ACC112 (cell line): Measurements from ENCODE around the gene CDK5RAP1.
"Not testable (repeated sequence)": the region's sequence is repeated elsewhere in the genome, so short reads cannot be mapped to it uniquely, and the experiment has no call there.

Source experiments
- H2AFZ ChIP-seq: fragments of 200-600 bp; sonication (generic); one replicate; pipeline ENCODE4 v1.6.0; 2017; ENCODE audit warnings: antibody characterized with exemption, low read length; ENCODE audit not compliant: unreplicated experiment
- H3K27ac ChIP-seq: fragments of 200-600 bp; sonication (generic); 2 replicates; pipeline ENCODE4 v1.5.1; 2014; ENCODE audit warnings: low read depth, mild to moderate bottlenecking, antibody characterized with exemption, low read length, moderate library complexity
- H3K27me3 ChIP-seq: fragments of 200-600 bp; sonication (generic); 2 replicates; pipeline ENCODE4 v1.6.1; 2014; ENCODE audit warnings: mild to moderate bottlenecking, antibody characterized with exemption, low read length, moderate library complexity, mixed read lengths; ENCODE audit not compliant: insufficient read depth
- H3K36me3 ChIP-seq: fragments of 200-600 bp; sonication (generic); 2 replicates; pipeline ENCODE4 v1.6.1; 2016; ENCODE audit warnings: mild to moderate bottlenecking, antibody characterized with exemption, low read length, moderate library complexity, mixed read lengths; ENCODE audit not compliant: insufficient read depth
- H3K4me1 ChIP-seq: fragments of 200-600 bp; sonication (generic); one replicate; pipeline ENCODE4 v1.6.1; 2016; ENCODE audit warnings: low read length, mixed read lengths; ENCODE audit not compliant: insufficient read depth, unreplicated experiment, control insufficient read depth
- H3K4me3 ChIP-seq: fragments of 200-600 bp; sonication (generic); 2 replicates; pipeline ENCODE4 v1.5.1; 2014; ENCODE audit warnings: mild to moderate bottlenecking, low read depth, low read length
- H3K79me2 ChIP-seq: fragments of 200-600 bp; sonication (generic); one replicate; pipeline ENCODE4 v1.6.0; 2016; ENCODE audit warnings: low read length; ENCODE audit not compliant: control insufficient read depth, unreplicated experiment, insufficient read depth

Gene CDK5RAP1

DNA sequence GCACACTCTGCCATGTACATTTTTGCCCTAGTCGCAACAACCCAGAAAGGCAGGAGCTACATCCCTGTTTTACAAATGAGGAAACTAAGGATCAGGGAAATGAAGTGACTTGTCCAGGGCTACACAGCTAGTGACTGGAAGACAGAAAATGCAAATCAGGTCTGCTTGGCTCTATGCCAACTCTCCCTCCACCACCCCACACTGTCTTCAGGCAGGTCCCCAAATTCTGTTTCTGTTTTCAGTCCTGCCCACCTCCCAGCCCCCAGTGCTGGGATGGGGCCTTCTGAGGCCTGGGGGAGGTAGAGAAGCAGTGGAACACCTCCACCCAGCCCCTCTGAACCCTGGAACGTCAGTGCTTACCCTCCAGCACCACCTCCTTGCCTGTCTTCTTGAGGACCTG lies 37.2 kb upstream of the CDK5RAP1 start:
- Histone ChIP-seq H3K36me3 (no peaks in the 10 kb centered on the region), H2AFZ (no peak overlapping the region), H3K27ac (no peak overlapping the region), H3K27me3 (no peaks in the 10 kb centered on the region), H3K4me1 (peaks cover 15% of the 10 kb centered on the region), H3K79me2 (no peaks in the 10 kb centered on the region), H3K4me3 (no peak overlapping the region)

DNA sequence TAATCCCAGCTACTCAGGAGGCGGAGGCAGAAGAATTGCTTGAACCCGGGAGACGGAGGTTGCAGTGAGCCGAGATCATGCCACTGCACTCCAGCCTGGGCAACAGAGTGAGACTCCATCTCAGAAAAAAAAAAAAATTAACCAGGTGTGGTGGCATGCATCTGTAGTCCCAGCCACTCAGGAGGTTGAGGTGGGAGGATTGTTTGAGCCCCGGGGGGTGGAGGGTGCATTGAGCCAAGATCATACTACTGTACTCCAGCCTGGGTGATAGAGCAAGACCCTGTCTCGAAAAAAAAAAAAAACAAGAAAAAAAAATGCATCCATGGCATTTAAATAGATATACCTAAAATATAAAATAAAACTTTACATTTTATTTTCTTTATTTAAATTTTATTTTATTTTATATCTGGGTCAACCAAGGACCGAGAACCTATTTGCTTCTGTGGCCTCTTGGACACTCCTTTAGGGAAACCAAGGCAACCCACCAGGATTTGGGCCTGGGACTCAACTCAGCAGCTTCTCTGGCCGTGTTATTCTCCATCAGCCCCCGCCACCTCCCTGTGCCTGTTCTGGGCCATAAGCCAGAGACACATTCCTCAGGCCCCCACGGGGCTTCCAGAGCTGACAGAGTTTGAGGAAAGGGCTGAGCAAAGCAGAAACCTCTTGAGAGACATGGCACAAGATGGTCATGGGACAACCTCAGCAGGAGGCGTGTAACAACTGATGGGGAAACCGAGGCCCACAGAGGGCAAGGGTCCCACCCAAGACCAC lies 36.0 kb upstream of the CDK5RAP1 start:
- no peak overlapping the region for H3K4me3 ChIP-seq
- peaks cover 9% of the 10 kb centered on the region for H3K4me1 ChIP-seq
- no peak overlapping the region for H2AFZ ChIP-seq
- no peaks in the 10 kb centered on the region for H3K27me3 ChIP-seq
- H3K27ac ChIP-seq = no peak overlapping the region
- H3K79me2 ChIP-seq = no peaks in the 10 kb centered on the region
- no peaks in the 10 kb centered on the region for H3K36me3 ChIP-seq

DNA sequence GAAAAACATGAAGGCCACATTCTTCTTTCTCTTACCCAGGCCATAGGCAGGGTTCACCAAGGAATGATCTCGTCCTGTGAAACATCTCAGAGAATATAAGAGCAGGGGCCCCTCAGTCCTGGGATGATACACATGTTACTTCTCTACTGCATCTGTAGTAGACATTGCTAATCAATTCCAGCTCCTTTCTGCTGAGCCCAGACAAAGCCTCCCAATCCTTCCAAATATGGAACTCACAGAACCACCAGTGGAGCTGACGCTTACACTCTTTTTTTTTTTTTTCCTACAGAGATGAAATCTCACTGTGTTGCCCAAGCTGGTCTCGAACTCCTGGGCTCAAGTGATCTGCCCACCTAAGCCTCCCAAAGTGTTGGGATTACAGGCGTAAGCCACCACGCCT lies 33.1 kb upstream of the CDK5RAP1 start:
- Histone ChIP-seq H3K27ac (no peak overlapping the region), H3K4me3 (no peak overlapping the region), H3K27me3 (no peaks in the 10 kb centered on the region), H3K4me1 (peaks cover 9% of the 10 kb centered on the region), H3K79me2 (no peaks in the 10 kb centered on the region), H2AFZ (no peak overlapping the region), H3K36me3 (no peaks in the 10 kb centered on the region)

DNA sequence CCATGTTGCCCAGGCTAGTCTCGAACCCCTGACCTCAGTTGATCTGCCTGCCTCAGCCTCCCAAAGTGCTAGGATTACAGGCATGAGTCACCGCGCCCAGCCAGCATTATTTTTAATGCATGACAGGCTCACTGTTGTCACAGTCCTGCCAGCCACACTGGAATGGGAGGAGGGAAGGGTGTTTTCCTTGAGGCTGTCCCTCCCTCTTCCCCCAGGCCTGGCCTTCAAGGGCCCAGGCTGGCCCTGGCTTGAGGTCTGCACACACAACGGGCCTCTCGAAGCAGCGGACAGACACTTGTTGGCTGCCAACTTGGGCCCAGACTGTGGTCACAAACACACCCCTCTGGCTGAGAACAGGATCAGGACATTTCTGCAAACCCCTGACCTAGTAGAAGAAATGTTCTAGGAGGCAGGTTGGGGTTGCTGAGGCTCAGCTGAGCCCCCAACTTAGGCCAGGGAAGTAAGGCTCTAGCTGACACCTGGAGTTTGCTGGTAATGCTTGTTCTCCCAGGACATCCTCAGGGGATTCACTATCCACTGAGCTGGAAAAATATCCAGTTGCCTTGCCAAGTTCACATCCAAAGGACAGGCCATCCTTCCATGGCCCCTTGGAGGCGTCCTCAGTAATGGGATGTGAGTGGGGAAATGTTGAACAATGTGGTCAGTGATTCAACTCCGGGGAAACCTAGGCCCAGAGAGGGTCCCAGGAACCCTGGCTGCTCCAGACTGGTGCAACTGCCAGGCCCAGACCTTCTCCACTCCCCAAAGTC lies 32.3 kb upstream of the CDK5RAP1 start:
- Histone ChIP-seq H3K36me3 (no peaks in the 10 kb centered on the region), H3K79me2 (no peaks in the 10 kb centered on the region), H3K4me3 (no peak overlapping the region), H2AFZ (no peak overlapping the region), H3K27ac (no peak overlapping the region), H3K4me1 (peaks cover 9% of the 10 kb centered on the region), H3K27me3 (no peaks in the 10 kb centered on the region)

DNA sequence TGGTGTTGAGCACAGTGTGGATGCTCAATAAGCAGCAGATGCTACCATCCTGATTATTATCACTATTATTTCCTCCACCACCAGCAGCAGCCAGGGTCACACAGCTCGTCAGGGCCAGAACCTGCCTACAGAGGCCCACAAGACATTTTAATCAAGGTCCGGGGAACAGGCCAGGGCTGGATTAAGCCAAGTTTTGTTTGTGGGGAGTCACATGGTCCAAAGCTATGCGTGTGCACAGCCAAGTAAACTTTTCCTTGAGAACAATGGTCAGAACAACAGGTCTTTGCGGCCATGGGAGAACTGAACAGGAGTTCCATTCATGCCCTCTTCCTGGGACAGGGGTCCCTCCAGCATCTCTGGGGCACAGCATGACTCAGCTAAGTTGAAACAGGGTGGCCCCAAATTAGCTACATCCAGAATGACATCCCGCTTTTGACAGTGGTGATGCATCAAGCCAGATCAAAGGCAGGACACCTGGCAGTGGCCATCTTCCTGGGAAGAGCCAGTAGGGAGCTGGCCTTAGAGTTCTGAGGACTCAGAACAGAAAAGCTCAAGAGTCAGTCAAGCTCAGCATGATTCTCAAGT lies 30.6 kb upstream of the CDK5RAP1 start:
- no peaks in the 10 kb centered on the region for H3K36me3 ChIP-seq
- H3K4me3 ChIP-seq = no peak overlapping the region
- H2AFZ ChIP-seq = no peak overlapping the region

DNA sequence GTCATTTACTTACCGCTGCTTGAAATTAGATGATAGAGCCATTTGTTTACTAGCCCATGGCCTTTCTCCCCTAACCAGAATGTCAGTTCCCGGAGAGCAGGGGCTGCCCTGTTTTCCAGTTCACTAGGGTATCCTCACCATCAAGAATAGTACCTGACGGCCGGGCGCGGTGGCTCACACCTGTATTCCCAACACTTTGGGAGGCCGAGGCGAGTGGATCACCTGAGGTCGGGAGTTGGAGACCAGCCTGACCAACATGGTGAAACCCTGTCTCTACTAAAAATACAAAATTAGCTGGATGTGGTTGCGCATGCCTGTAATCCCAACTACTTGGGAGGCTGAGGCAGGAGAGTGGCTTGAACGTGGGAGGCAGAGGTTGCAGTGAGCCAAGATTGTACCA lies 22.6 kb upstream of the CDK5RAP1 start:
- peak overlapping the region; percentile 71 for H3K27ac ChIP-seq
- peaks cover 15% of the 10 kb centered on the region for H3K4me1 ChIP-seq
- H3K27me3 ChIP-seq, H3K4me3 ChIP-seq, H3K79me2 ChIP-seq, H3K36me3 ChIP-seq: not testable (repeated sequence)
- peak overlapping the region; percentile 58 for H2AFZ ChIP-seq

More for the DNA sequence above, 30.6 kb upstream of the CDK5RAP1 start:
- H3K79me2 ChIP-seq = no peaks in the 10 kb centered on the region
- peaks cover 4% of the 10 kb centered on the region for H3K4me1 ChIP-seq
- no peak overlapping the region for H3K27ac ChIP-seq
- H3K27me3 ChIP-seq = no peaks in the 10 kb centered on the region

DNA sequence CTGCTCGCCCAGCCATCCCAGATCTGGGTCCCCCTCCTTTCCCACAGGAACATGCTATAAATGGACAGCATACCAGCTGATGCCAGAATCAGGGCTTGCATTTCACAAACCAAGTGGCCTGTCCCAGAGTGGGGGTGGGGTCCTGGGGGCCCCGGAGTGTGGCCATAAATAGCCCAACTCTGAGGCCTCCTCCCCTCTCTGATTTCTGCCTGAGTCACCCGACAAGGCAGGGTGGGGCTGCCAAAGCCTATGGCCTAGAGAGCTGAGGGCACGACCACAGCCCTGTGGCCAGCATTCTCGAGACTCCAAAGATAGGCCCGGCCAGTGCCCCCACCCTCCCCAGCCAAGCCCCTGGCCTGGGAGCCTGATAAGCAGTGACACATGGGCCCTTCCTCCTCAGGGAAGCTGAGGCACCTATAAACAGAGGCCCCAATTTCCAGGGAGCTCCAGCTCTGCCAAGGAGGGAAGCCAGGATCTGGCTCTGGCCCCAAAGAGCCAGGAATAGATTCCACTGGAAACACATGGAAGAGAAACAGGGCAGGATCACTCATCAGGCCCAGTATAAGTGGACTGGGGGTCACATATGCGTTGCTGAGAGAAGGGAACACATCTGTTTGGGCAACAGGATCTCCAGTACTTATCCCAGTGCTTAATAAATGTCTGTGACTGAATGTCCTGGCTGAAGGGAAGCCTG lies 22.0 kb upstream of the CDK5RAP1 start:
- Histone ChIP-seq H3K27ac (peak overlapping the region; percentile 71), H2AFZ (peak overlapping the region; percentile 58), H3K79me2 (no peaks in the 10 kb centered on the region), H3K4me3 (no peak overlapping the region), H3K4me1 (peaks cover 15% of the 10 kb centered on the region), H3K27me3 (no peaks in the 10 kb centered on the region), H3K36me3 (no peaks in the 10 kb centered on the region)

DNA sequence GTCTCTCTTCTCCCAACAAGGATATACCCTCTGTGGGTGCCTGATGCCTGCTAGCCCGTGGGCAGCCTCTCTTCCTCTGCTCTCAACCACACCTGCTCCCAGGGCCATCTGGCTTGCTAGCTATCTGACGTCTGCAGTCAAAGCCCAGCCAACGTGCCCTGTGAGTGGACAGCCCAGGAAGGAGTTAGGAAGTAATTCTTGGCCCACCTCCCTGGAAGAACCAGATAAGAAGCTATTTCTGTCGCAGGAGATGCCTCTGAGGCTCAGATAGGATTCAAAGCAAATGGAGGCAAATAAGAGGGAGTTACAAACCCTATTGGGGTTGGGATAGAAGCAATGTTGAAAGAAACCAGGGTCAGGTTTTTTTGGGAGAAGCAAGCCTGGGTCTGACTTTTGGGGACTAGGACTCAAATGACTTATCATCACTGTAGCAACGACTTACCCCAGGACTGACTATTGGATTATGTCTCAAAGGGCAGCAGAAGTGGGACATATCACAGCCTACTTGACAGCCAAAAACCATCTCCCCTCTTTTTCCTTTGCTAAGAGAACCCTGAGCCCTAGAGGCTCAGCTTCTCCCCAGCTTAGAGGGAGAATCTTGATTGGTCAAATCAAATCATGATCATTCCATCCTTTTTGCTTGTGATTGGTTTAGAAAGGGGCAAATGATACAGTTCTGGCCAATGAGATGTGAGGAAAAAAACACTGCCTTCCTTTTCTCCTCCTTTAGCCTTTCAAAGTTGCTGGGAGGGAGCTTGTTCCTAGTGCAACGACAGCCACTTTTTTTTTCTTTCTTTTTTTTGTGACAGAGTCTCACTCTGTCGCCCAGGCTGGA lies 18.0 kb upstream of the CDK5RAP1 start:
- H3K27ac ChIP-seq = no peak overlapping the region
- peaks cover 15% of the 10 kb centered on the region for H3K4me1 ChIP-seq
- no peaks in the 10 kb centered on the region for H3K79me2 ChIP-seq
- no peak overlapping the region for H3K4me3 ChIP-seq
- H3K27me3 ChIP-seq = no peaks in the 10 kb centered on the region
- H2AFZ ChIP-seq = no peak overlapping the region
- no peaks in the 10 kb centered on the region for H3K36me3 ChIP-seq

DNA sequence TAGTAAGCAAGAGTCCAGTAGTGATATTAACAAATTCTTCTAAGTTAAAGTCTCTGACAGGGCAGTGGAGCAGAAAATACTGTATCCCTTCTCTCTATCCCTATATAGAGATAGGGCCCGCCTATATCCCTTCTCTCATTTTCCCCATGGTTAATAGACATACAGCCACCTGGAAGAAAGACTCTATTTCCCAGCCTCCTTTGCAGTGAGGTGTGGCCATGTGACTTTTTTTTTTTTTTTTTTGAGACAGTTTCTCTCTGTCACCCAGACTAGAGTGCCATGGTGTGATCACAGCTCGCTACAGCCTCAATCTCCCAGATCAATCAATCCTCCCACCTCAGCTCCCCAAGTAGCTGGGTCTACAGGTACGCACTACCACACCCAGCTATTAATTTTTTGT lies 16.7 kb upstream of the CDK5RAP1 start:
- H3K79me2 ChIP-seq = no peaks in the 10 kb centered on the region
- no peak overlapping the region for H3K4me3 ChIP-seq
- H3K27ac ChIP-seq = no peak overlapping the region
- peaks cover 5% of the 10 kb centered on the region for H3K4me1 ChIP-seq
- H3K36me3 ChIP-seq = no peaks in the 10 kb centered on the region
- H3K27me3 ChIP-seq = no peaks in the 10 kb centered on the region
- no peak overlapping the region for H2AFZ ChIP-seq

DNA sequence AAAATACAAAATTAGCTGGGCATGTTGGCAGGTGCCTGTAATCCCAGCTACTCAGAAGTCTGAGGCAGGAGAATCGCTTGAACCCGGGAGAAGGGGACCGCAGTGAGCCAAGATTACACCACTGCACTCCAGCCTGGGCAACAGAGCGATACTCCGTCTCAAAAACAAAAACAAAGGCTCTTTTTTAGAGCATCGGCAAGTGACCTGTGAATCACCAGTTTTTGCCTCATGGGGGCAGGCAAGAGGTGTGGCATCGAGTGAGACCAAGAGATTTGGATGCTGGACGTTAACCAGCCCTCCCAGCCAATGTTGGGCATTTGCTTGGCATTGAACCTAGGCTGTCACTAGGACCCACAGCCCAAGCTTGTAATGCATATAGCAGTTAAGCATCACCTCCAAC lies 14.6 kb upstream of the CDK5RAP1 start:
- Histone ChIP-seq H3K79me2 (no peaks in the 10 kb centered on the region), H3K27me3 (no peaks in the 10 kb centered on the region), H3K4me1 (no peaks in the 10 kb centered on the region), H3K27ac (no peak overlapping the region), H2AFZ (no peak overlapping the region), H3K36me3 (peaks cover 8% of the 10 kb centered on the region; the same call in 1 of the 2 replicates), H3K4me3 (no peak overlapping the region)
